ENCODE data around the gene LMLN.
"Not testable (repeated sequence)": the region's sequence is repeated elsewhere in the genome, so short reads cannot be mapped to it uniquely, and the experiment has no call there.

The LMLN gene

GRCh38 chr3:197956626-197956988 lies 3.4 kb upstream of the LMLN start:
- DNase-seq (ENCODE audit: low read depth in 4 of 4, low spot score in 1 of 4) = no peak

DNA sequence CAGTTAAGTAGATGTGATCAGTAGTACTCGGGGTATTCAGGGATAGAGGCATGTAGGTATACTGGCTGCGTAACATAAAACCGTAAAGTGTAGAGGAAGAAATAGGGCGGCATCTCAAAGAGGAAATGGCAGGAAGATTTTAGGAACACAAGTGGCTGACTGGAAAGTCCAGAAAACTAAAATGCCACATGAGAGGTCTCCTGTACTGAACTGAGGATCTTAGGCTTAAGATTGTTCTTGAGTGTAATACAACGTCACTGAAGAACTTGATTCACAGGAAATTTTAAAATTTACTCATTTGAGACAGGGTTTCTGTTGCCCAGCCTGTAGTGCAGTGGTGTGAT lies 2.3 kb upstream of the LMLN start:
- no peak for DNase-seq (ENCODE audit: low read depth in 4 of 4, low spot score in 1 of 4)

- no peak for DNase-seq (ENCODE audit: low read depth in 4 of 4, low spot score in 1 of 4)
Observed at GRCh38 chr3:197958346-197958745, 1.7 kb upstream of the LMLN start.

GRCh38 chr3:197958848-197959247 lies 1.2 kb upstream of the LMLN start:
- not testable (repeated sequence) for DNase-seq (ENCODE audit: low read depth in 4 of 4, low spot score in 1 of 4)

GRCh38 chr3:197959500-197959890 lies 522 bp upstream of the LMLN start:
- DNase-seq (ENCODE audit: low read depth in 4 of 4, low spot score in 1 of 4) = no peak

DNA sequence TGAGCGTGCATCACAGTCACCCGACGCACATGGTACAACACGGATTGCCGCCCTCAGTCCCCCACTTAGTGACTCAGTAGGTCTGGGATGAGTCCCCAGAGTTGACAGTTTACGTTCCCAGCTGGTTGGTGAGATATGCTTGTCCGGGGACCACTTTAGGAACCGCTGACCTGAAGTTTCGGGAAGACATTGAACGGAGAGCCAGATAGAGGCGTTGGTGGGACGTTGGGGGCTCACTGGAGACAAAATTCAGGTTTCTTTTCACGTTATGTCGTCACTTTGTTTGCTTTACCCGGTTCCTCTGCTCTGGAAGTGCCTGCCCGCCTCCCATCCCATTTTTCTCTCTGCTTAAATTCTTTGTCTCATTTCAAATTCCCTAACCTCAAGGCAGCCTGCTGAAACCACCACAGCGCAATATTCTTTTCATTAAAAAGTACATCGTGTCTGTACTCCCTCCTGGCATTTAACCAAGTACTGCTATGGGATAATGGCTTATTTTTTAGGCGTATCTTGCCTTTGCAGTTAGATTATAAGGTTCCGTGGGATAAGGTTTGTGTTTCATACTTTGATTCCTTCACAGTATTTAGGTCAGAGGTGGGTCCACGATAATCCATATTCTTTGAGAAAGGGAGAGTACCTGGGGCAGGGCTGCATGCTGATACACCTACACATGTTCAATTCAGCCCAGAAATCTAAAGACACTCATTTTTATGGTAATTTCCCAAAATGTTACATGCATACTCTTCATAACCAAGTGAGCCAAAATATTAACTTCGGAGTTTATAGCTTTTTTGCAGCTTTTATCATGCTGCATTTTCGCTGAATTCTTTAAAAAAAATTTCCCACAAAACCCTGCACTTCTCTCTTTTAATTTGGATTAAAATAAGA lies 921 bp downstream of the LMLN start:
- DNase-seq (ENCODE audit: low read depth in 4 of 4, low spot score in 1 of 4) = peak in 2 of 4 experiments; percentile 28 to 42

DNA sequence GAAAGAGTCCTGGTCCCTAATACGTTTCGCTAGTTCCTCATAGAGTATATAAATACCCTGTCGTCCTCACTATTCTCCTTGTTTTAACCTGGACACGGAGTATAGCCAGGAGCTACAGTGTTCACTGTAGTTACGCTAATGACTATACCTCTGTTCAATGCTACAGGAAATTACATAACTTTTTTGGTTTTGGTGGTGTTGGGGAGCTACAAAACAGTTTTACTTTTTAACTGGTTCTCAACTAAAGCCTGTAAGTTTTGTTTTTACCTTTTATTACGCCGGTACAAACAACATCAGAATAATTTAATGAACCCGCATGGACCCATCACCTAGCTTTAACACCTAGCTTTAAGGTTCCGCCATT lies 1.5 kb downstream of the LMLN start:
- DNase-seq (ENCODE audit: low read depth in 4 of 4, low spot score in 1 of 4) = no peak

DNA sequence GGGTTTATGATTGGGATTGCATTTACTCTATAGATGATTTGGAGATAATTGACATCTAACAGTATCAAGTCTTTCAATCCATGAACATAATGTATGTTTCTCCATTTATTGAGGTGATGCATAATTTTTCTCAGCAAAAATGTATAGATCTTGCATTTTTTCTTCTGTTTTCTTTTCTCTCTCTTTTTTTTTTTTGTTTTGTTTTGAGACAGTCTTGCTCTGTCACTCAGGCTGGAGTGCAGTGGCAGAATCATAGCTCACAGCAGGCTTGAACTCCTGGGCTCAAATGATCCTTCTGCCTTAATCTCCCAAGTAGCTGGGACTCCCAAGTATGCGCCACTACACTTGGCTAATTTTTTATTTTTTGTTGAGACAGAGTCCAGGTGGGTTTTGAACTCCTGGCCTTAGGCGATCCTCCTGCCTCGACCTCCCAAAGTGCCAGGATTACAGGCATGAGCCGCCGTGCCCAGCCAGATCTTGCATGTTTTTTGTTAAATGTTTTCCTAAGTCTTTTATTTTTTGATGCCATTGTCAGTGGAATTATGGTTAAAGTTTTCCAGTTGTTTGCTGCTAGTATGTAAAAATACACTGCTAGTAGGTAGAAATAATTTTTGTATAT lies 3.1 kb downstream of the LMLN start:
- no peak for DNase-seq (ENCODE audit: low read depth in 4 of 4, low spot score in 1 of 4)

- DNase-seq (ENCODE audit: low read depth in 4 of 4, low spot score in 1 of 4) = not testable (repeated sequence)
Observed at GRCh38 chr3:197967337-197967989, 7.4 kb downstream of the LMLN start.

DNA sequence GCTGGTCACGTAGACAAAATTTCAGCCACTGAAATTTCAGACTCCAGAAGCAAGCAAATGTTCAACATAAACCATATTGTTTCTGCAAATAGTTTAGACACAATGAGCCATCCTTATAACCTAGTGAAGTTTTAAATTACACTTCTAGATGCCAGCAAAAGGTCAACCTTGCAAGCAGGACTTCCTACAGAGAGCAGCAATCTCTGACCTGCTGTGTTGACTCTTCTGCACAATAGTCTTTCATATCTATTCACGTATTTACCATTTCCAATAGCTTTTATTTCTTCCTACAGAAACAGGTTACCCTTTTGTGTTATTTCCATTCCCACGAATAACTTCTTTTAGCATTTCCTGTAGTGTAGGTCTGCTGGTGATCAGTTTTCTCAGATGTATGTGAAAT lies 10.6 kb downstream of the LMLN start:
- no peak for DNase-seq (ENCODE audit: low read depth in 4 of 4, low spot score in 1 of 4)

DNA sequence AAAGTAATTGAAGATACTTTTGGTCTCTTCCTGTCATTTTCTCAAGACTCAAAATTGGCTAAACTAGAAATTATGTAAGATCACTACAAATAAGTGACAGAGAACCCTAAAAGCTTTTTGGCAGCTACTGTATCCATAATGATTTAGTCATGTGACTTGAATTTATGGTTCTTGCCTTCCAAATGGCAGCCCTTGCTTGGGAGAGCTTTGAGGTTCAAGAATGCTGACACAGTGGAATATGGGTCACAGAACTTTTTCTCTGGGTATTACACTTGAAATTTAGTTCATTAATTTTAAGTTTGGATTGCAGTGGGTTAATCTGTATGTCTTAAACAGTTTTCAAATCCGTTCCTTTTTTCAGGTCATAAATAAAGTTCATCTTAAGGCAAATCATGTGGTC lies 14.0 kb downstream of the LMLN start:
- no peak for DNase-seq (ENCODE audit: low read depth in 4 of 4, low spot score in 1 of 4)

DNA sequence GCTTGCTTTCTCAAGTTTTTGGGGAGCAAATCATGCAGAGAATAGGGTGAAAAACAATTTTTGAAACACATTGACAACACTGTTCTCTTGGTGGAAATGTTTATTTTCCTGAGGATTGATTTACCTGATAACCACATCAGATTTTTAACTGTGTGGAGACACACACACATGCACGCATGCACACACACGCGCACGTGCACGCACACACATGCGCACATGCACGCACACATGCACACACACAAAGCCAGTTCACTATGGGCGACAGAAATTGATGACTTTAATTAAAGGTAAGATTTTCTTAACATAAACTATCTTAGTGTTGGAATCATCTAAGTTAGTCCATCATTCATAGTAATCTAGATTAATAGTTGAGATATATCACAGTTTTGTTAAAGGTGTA lies 15.3 kb downstream of the LMLN start:
- no peak for DNase-seq (ENCODE audit: low read depth in 4 of 4, low spot score in 1 of 4)

- no peak for DNase-seq (ENCODE audit: low read depth in 4 of 4, low spot score in 1 of 4)
Observed at GRCh38 chr3:197983076-197983475, 23.1 kb downstream of the LMLN start.

DNA sequence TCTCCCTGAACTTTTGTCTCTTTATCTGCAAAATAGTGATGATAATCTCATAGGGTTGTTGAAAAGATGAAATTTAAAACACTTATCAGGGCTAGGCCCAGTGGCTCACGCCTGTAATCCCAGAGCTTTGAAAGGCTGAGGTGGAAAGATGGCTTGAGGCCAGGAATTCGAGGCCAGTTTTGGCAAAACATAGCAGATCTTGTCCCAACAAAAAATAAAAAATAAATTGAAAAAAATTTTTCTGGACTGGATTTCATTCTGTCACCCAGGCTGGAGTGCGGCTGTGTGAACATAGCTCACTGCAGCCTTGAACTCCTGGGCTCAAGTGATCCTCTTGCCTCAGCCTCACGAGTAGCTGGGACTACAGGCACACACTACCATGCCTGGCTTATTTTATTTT lies 29.6 kb downstream of the LMLN start:
- no peak for DNase-seq (ENCODE audit: low read depth in 4 of 4, low spot score in 1 of 4)

DNA sequence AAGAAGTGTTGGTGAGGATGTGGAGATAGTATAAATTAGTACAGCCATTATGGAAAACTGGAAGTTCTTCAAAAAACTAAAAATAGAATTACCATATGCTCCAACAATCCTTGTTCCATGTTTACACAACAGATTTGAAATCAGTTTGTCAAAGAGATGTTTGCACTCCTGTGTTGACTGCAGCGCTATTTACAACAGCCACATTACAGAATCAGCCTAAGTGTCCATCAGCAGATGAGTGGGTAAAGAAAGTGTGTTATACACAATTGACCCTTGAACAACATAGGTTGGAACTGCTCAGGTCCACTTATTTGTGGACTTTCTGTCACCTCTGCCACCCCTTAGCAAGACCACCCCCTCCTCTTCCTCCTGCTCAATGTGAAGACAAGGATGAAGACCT lies 34.7 kb downstream of the LMLN start:
- DNase-seq (ENCODE audit: low read depth in 4 of 4, low spot score in 1 of 4) = no peak

DNA sequence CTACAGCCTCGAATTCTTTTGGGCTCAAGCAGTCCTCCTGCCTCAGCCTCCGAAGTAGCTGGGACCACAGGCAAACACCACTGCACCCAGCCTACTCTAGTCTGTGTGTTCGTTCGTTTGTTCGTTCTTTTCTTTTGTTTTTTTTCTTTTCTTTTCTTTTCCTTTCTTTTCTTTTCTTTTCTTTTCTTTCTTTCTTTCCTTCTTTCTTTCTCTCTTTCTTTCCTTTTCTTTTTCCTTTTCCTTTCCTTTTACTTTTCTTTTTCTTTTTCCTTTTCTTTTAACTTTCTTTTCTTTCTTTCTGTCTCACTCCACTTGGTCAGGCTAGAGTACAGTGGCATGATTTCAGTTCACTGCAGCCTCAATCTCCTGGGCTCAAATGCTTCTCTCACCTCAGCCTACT lies 36.8 kb downstream of the LMLN start:
- DNase-seq (ENCODE audit: low read depth in 4 of 4, low spot score in 1 of 4) = no peak

- no peak for DNase-seq (ENCODE audit: low read depth in 4 of 4, low spot score in 1 of 4)
Observed at GRCh38 chr3:197997936-197998335, 37.9 kb downstream of the LMLN start.

DNA sequence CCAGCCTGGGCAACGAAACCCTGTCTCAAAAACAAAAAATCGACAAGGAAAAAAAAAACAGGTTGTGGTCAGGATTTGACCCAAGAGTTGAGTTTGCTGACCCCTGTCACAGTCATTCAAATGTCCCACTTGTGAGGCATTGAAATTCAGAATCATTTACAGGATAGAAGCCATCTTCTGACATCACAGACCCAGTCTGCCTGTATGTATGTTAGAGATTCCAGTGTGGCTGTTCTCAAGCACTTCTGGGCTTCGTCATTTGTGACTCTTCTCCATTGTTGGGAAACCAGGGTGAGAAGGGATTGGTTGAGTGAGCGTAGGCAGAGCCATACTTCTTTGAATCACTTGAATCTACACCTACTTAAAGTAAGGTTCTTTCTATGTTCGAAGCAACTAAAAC lies 57.1 kb downstream of the LMLN start:
- no peak for DNase-seq (ENCODE audit: low read depth in 4 of 4, low spot score in 1 of 4)

- no peak for DNase-seq (ENCODE audit: low read depth in 4 of 4, low spot score in 1 of 4)
Observed at GRCh38 chr3:198018416-198018815, 58.4 kb downstream of the LMLN start.

DNA sequence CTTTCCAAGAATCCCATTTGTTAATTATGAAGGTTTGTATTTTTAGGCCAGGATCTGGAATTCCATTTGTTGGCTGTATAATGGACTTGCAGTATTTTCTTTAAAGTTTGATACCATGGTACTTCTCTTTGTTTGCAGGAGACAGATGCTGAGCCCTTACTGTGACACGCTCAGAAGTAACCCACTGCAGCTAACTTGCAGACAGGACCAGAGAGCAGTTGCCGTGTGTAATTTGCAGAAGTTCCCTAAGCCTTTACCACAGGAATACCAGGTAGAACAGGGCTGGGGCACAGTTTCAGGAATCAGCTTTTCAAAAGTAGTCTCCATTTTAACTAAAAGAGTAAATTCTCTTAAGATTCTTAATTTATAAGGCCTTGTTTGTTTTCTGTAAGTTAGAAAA lies 59.1 kb downstream of the LMLN start:
- no peak for DNase-seq (ENCODE audit: low read depth in 4 of 4, low spot score in 1 of 4)

- no peak for DNase-seq (ENCODE audit: low read depth in 4 of 4, low spot score in 1 of 4)
Observed at GRCh38 chr3:198021320-198021719, 61.3 kb downstream of the LMLN start.

DNA sequence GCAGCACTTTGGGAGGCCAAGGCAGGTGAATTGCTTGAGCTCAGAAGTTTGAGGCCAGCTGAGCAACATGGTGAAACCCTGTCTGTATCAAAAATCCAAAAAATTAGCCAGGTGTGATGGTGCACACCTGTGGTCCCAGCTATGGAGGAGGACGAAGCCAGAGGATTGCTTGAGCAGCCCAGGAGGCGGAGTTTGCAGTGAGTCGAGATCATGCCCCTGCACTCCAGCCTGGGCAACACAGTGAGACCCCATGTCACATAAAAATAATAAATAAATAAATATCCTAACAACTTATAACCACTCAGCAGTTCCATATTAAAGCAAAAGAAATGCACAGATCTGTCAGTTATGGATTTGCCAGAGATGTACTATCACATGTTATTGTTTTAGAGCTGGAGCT lies 62.6 kb downstream of the LMLN start:
- no peak for DNase-seq (ENCODE audit: low read depth in 4 of 4, low spot score in 1 of 4)

- DNase-seq (ENCODE audit: low read depth in 4 of 4, low spot score in 1 of 4) = no peak
Observed at GRCh38 chr3:198025644-198026043, 65.6 kb downstream of the LMLN start.

Data from stimulated activated CD4-positive, alpha-beta T cell treated with anti-CD3 and anti-CD28 coated beads, Interleukin-1b, Interleukin-23, amount 100 ng/mL, for 24 hours (primary cell).